Epithelial cell of esophagus (primary cell): ENCODE data around the gene ERC2.

Experiments used
- DNase-seq: peaks from one replicate; pipeline ENCODE4 v3.0.0; 2010; ENCODE audit warnings: low read depth
- H3K4me3 ChIP-seq: 2 replicates; pipeline ENCODE4 v1.5.1; 2011; ENCODE audit warnings: mild to moderate bottlenecking, low read length, control low read depth
- CTCF ChIP-seq: IDR thresholded peaks from 2 replicates; pipeline ENCODE4 v1.5.1; 2011; ENCODE audit warnings: low read depth, mild to moderate bottlenecking, low read length, control low read depth, inconsistent platforms; ENCODE audit not compliant: insufficient read depth; ENCODE audit errors: missing control alignments

ERC2 gene

DNA sequence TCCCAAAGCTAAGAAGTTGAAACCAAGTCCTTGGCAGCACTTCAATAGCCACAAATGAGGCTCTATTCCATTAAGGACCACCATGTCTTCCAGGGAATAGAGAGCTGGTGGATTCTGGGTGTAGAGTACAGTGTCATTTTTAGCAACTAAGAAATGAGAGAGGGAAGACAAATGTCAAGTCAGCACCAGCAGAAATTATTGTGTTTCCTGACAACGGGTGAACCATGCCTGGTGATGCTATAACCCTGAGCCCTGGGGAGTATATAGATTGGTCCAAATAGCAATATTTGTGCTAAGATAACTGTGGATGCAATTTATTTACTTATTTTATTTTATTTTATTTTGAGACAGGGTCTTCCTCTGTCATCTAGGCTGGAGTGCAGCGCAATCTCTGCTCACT is 675.5 kb downstream of the ERC2 start:
- no peak for DNase-seq
- no peak overlapping the region for H3K4me3 ChIP-seq
- no peak for TF ChIP-seq CTCF

DNA sequence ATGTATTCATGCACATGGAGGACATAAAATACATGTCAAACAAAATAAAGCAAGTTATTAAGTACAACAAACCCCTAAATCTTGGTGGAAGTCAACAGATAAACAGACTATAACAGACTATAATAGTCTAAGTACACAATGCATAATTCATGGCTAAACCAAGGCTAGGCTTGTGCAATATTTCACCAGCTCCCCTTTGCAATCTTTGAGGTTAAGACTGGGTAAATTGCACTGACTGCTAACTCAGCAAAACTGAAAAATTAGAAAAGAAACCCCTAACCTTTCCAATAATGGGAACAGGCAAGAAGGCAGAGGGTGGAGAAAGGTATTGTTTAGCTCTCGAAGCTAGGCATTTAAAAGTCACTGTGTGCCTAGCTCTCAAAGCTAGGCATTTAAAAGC is 676.3 kb downstream of the ERC2 start:
- no peak for DNase-seq
- H3K4me3 ChIP-seq = no peak overlapping the region
- TF ChIP-seq CTCF = no peak

GRCh38 chr3:55790596-55791350 is 677.5 kb downstream of the ERC2 start:
- no peak for DNase-seq
- H3K4me3 ChIP-seq = no peak overlapping the region
- TF ChIP-seq CTCF = no peak

DNA sequence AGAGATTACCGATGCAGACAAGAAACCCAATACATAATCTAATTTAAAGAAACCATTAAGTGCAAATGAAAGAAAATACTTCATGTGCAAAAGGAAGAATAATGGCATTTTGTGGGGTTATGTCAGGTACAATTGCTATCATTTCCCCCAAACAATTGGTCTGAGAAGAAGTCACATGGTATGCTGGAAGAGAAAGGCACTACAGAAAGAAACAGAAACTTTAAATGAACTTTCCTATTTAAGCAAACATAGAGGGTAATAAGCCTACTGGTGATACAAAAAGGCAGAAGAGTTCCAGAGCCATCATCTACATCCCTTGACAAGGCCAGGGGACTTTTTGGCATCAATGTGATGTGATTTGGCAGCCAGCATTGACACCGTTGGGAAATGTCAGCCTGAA is 678.8 kb downstream of the ERC2 start:
- TF ChIP-seq CTCF = no peak
- H3K4me3 ChIP-seq = no peak overlapping the region
- DNase-seq = no peak

- DNase-seq = no peak
- H3K4me3 ChIP-seq = no peak overlapping the region
- TF ChIP-seq CTCF = no peak
Observed at GRCh38 chr3:55782807-55783206, 685.5 kb downstream of the ERC2 start.

GRCh38 chr3:55782351-55782750 is 685.9 kb downstream of the ERC2 start:
- DNase-seq = no peak
- no peak overlapping the region for H3K4me3 ChIP-seq
- no peak for TF ChIP-seq CTCF

DNA sequence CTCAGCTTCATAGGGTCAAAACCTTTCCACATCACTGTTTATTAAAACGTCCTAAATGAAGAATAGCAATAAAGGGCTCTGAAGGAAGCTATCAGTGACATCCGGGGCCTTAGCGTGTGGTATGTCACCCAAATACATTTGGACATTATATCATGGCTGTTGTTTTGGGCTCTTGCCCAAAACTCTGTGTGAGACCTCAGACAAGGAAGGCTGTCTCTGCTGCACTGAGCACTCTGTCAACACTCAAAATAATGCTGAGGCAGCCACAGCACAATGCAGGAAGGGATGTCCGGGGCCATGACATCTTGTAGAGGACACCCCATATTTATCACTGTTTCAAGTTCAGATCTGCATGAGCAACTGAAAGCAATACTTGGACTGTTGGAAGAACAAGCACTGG is 687.4 kb downstream of the ERC2 start:
- DNase-seq = no peak
- H3K4me3 ChIP-seq = no peak overlapping the region
- TF ChIP-seq CTCF = no peak
